22Rv1 (cell line): ENCODE data around the gene GABRG3.

Source experiments
- CTCF ChIP-seq: fragments of 450-650 bp; IDR thresholded peaks from 2 replicates; pipeline ENCODE4 v1.5.1; 2017; ENCODE audit warnings: mild to moderate bottlenecking
- ZFX ChIP-seq: fragments of 450-650 bp; IDR thresholded peaks from 2 replicates; pipeline ENCODE4 v1.6.1; 2017; ENCODE audit warnings: antibody characterized with exemption, borderline replicate concordance

DNA sequence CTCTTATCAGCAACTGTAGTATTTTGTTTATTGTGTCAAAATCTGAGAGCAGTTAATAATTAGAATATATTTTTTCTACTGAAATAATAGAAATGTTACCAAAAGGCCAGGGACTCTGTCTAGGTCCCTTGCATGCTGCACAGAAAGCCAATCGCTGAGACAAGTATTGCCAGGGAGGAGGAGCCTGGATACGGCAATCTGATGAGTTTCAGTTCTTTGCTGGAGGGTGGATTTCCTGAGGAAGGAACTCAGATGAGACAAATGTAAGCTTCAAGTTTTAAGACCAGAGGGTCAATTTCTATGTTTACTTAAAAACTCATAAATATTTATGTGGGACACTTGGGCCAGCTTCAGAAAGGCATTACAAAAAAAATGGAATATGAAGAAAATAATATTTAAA lies 252.2 kb downstream of the GABRG3 start:
- TF ChIP-seq CTCF, result no peak
- no peak for TF ChIP-seq ZFX
